Left ventricle myocardium inferior (tissue), 1 donor: ENCODE results near the gene KLHL18. TPM values are rescaled to one million over a fixed set of nuclear protein-coding genes. Genes with fewer than 3 reads are reported as not detected.
"Not testable (repeated sequence)": the region's sequence is repeated elsewhere in the genome, so short reads cannot be mapped to it uniquely, and the experiment has no call there.

Source experiments
- DNase-seq: peaks from one replicate; pipeline ENCODE4 v3.0.0-alpha.2; 2020
- H3K27ac ChIP-seq: fragments of 200-600 bp; replicated peaks from 2 replicates; pipeline ENCODE4 v1.8.0; 2021
- H3K27me3 ChIP-seq: fragments of 200-600 bp; 2 replicates; pipeline ENCODE4 v1.8.0; 2021; ENCODE audit warnings: low read depth
- H3K36me3 ChIP-seq: fragments of 200-600 bp; 2 replicates; pipeline ENCODE4 v1.8.0; 2021
- H3K4me1 ChIP-seq: fragments of 200-600 bp; 2 replicates; pipeline ENCODE4 v1.8.0; 2021
- H3K4me3 ChIP-seq: fragments of 200-600 bp; 2 replicates; pipeline ENCODE4 v1.8.0; 2021; ENCODE audit warnings: mild to moderate bottlenecking, moderate library complexity
- H3K9me3 ChIP-seq: fragments of 200-600 bp; replicated peaks from 2 replicates; pipeline ENCODE4 v1.8.0; 2021
- CTCF ChIP-seq: fragments of 200-600 bp; IDR thresholded peaks from 2 replicates; pipeline ENCODE4 v1.8.0; 2021; ENCODE audit warnings: antibody characterized with exemption, mild to moderate bottlenecking, borderline replicate concordance
- intact Hi-C: fragments of 100-400 bp; cut with micrococcal nuclease; formaldehyde crosslinking; loops from one replicate; pipeline ENCODE4 v1.11.0; 2022
- total RNA-seq: library from RNA; stranded (reverse); fragmentation: NEBNext Ultra II Directional; extraction: Animal tissue kit (Norgen Biotek cat#: 25700); gene quantifications from one replicate; pipeline ENCODE4 v1.2.1, GENCODE V29; 2021
- donor health status: DM: no; HTN: yes; CAD: no; lungs with severe emphysema.

The KLHL18 gene
- total RNA-seq, 1 donor from 2014 or later, result 54.7 TPM

GRCh38 chr3:47359323-47359722 is 76.6 kb downstream of the KLHL18 start:
- DNase-seq, result no peak
- intact Hi-C loops, result no loop called here

GRCh38 chr3:47360110-47360517 is 77.4 kb downstream of the KLHL18 start:
- H3K4me1 ChIP-seq, H3K4me3 ChIP-seq, H3K27me3 ChIP-seq, DNase-seq, intact Hi-C loops, H3K36me3 ChIP-seq, H3K27ac ChIP-seq: not testable (repeated sequence)
- H3K9me3 ChIP-seq, result peaks cover 28% of the 10 kb centered on the region

More at GRCh38 chr3:47359323-47359722, 76.6 kb downstream of the KLHL18 start:
- H3K4me3 ChIP-seq, result no peak overlapping the region
- TF ChIP-seq CTCF, result no peak
- no peaks in the 10 kb centered on the region for H3K36me3 ChIP-seq
- peaks cover 4% of the 10 kb centered on the region for H3K4me1 ChIP-seq
- no peak overlapping the region for H3K27ac ChIP-seq
- H3K9me3 ChIP-seq, result peaks cover 28% of the 10 kb centered on the region
- H3K27me3 ChIP-seq, result no peaks in the 10 kb centered on the region

GRCh38 chr3:47362701-47363100 is 80.0 kb downstream of the KLHL18 start:
- Histone ChIP-seq H3K9me3 (peaks cover 27% of the 10 kb centered on the region), H3K27ac (peak overlapping the region; percentile 54), H3K36me3 (no peaks in the 10 kb centered on the region), H3K27me3 (no peaks in the 10 kb centered on the region), H3K4me3 (no peak overlapping the region), H3K4me1 (peaks cover 12% of the 10 kb centered on the region)
- no peak for DNase-seq
- no peak for TF ChIP-seq CTCF
- intact Hi-C loops, result no loop called here

GRCh38 chr3:47365213-47366153 is 82.7 kb downstream of the KLHL18 start:
- intact Hi-C loops, result no loop called here

GRCh38 chr3:47366833-47367232 is 84.1 kb downstream of the KLHL18 start:
- intact Hi-C loops, result no loop called here
- TF ChIP-seq CTCF, result no peak

More at GRCh38 chr3:47365213-47366153, 82.7 kb downstream of the KLHL18 start:
- H3K36me3 ChIP-seq, result no peaks in the 10 kb centered on the region
- DNase-seq, result no peak
- no peak for TF ChIP-seq CTCF
- H3K27ac ChIP-seq, result no peak overlapping the region
- peaks cover 12% of the 10 kb centered on the region for H3K4me1 ChIP-seq
- peaks cover under 1% of the 10 kb centered on the region for H3K9me3 ChIP-seq
- no peaks in the 10 kb centered on the region for H3K27me3 ChIP-seq
- H3K4me3 ChIP-seq, result no peak overlapping the region

GRCh38 chr3:47367631-47368030 is 84.9 kb downstream of the KLHL18 start:
- intact Hi-C loops, result no loop called here
- Histone ChIP-seq H3K27me3 (peaks cover 4% of the 10 kb centered on the region), H3K27ac (no peak overlapping the region), H3K4me3 (no peak overlapping the region), H3K4me1 (peaks cover 12% of the 10 kb centered on the region), H3K36me3 (no peaks in the 10 kb centered on the region), H3K9me3 (no peaks in the 10 kb centered on the region)
- TF ChIP-seq CTCF, result no peak
- DNase-seq, result no peak

More at GRCh38 chr3:47366833-47367232, 84.1 kb downstream of the KLHL18 start:
- Histone ChIP-seq H3K4me3 (no peak overlapping the region), H3K9me3 (no peaks in the 10 kb centered on the region), H3K36me3 (no peaks in the 10 kb centered on the region), H3K27me3 (peaks cover 4% of the 10 kb centered on the region), H3K27ac (no peak overlapping the region), H3K4me1 (peaks cover 12% of the 10 kb centered on the region)
- no peak for DNase-seq

- H3K27ac ChIP-seq, DNase-seq, intact Hi-C loops, H3K4me1 ChIP-seq, H3K4me3 ChIP-seq, H3K36me3 ChIP-seq, H3K27me3 ChIP-seq, H3K9me3 ChIP-seq: not testable (repeated sequence)
Measured at GRCh38 chr3:47370020-47370419, 87.3 kb downstream of the KLHL18 start.
